ENCODE results near the gene RRP1.

- TF ChIP-seq CTCF (IDR thresholded peaks at IDR 0.05 in 2 of 3, conservative IDR thresholded peaks at IDR 0.05 in 1 of 3; ENCODE audit: borderline replicate concordance in 1 of 3, insufficient read depth in 1 of 3, low read depth in 2 of 3, low read length in 2 of 3), result no peak
- no peak for TF ChIP-seq CEBPB (IDR thresholded peaks at IDR 0.05; ENCODE audit: low read depth)
- no peak for TF ChIP-seq SIN3A (IDR thresholded peaks at IDR 0.05; ENCODE audit: low read depth)
- TF ChIP-seq POLR2A (IDR thresholded peaks at IDR 0.05; ENCODE audit: borderline replicate concordance, extremely low read depth, insufficient read depth, insufficient read length), result no peak
- TF ChIP-seq REST (IDR thresholded peaks at IDR 0.05; ENCODE audit: low read depth), result no peak
- TF ChIP-seq EGR1 (IDR thresholded peaks at IDR 0.05; ENCODE audit: low read depth), result no peak
- no peak for TF ChIP-seq YY1 (IDR thresholded peaks at IDR 0.05; ENCODE audit: extremely low read depth, insufficient replicate concordance, low read depth, low read length)
- TF ChIP-seq EZH2 (IDR thresholded peaks at IDR 0.05), result no peak
- TF ChIP-seq POLR2AphosphoS5 (IDR thresholded peaks at IDR 0.05; ENCODE audit: low read depth, low read length), result no peak
- TF ChIP-seq RAD21 (IDR thresholded peaks at IDR 0.05; ENCODE audit: low read depth), result no peak
- TF ChIP-seq MAX (IDR thresholded peaks at IDR 0.05), result no peak
- TF ChIP-seq ZFX (IDR thresholded peaks at IDR 0.05), result no peak
These were observed 44.7 kb upstream of the RRP1 start for GRCh38 chr21:43744725-43745124.
